Spleen (tissue), 11 donors: ENCODE results near the gene TXNDC11. TPM values are rescaled to one million over a fixed set of nuclear protein-coding genes. Genes with fewer than 3 reads are reported as not detected.

Experiments used
- DNase-seq: peaks from one replicate; pipeline ENCODE4 v3.0.0-alpha.2; 2020
- H3K27ac ChIP-seq, 8 donors: fragments of 200-600 bp; sonication (generic) in 7 of 8; 1 replicate in 4 of 8; 2 replicates in 4 of 8; pipeline versions ENCODE4 v1.5.0 to v1.8.0; 2016 to 2021; ENCODE audit warnings: inconsistent platforms in 4 of 8, mild to moderate bottlenecking in 4 of 8, moderate library complexity in 1 of 8
- H3K27me3 ChIP-seq, 7 donors: fragments of 200-600 bp; sonication (generic) in 6 of 7; replicated peaks in 1 of 7; 1 replicate in 4 of 7; 2 replicates in 3 of 7; pipeline versions ENCODE4 v1.5.0 to v1.8.0; 2016 to 2021; ENCODE audit warnings: inconsistent platforms in 3 of 7, mild to moderate bottlenecking in 1 of 7
- H3K36me3 ChIP-seq, 6 donors: fragments of 200-600 bp; sonication (generic) in 5 of 6; 1 replicate in 4 of 6; 2 replicates in 2 of 6; pipeline versions ENCODE4 v1.5.0 to v1.8.0; 2016 to 2021; ENCODE audit warnings: inconsistent platforms in 2 of 6
- H3K4me1 ChIP-seq, 6 donors: fragments of 200-600 bp; sonication (generic) in 5 of 6; 1 replicate in 3 of 6; 2 replicates in 3 of 6; pipeline versions ENCODE4 v1.5.0 to v1.8.0; 2016 to 2021; ENCODE audit warnings: inconsistent platforms in 3 of 6
- H3K4me3 ChIP-seq, 8 donors: fragments of 200-600 bp; sonication (generic) in 7 of 8; 1 replicate in 4 of 8; 2 replicates in 4 of 8; pipeline versions ENCODE4 v1.5.0 to v1.8.0; 2016 to 2021; ENCODE audit warnings: inconsistent platforms in 4 of 8, mild to moderate bottlenecking in 4 of 8, moderate library complexity in 2 of 8
- H3K9me3 ChIP-seq, 8 donors: fragments of 200-600 bp; sonication (generic) in 7 of 8; 1 replicate in 4 of 8; 2 replicates in 4 of 8; pipeline versions ENCODE4 v1.5.0 to v1.8.0; 2016 to 2021; ENCODE audit warnings: inconsistent platforms in 4 of 8
- POLR2A ChIP-seq, 3 donors: fragments of 450-650 bp; IDR thresholded peaks; one replicate each; pipeline ENCODE4 v1.5.1; 2017; ENCODE audit warnings: antibody characterized with exemption in 3 of 3, mild to moderate bottlenecking in 1 of 3
- POLR2AphosphoS5 ChIP-seq, 3 donors: sonication (generic); formaldehyde crosslinking; IDR thresholded peaks; one replicate each; pipeline ENCODE4 v1.5.1; 2017; ENCODE audit warnings: antibody characterized with exemption in 3 of 3
- WGBS, 5 donors: extraction: QIAGEN DNeasy Blood & Tissue Kit in 3 of 5; methylation state at CpG; one replicate each; pipeline versions ENCODE4 v1.1.5 to v1.1.7; 2013 to 2018; 5-methylcytosine and 5-hydroxymethylcytosine counted together
- intact Hi-C: fragments of 100-400 bp; cut with DNase I; formaldehyde crosslinking; loops from one replicate; pipeline ENCODE4 v1.15.0; 2023; ENCODE audit warnings: low total_unique reads
- polyA plus RNA-seq, 3 donors: library from polyadenylated mRNA; stranded (reverse); fragments of 200-250 nt; gene quantifications; one replicate each; pipeline ENCODE4 v1.2.1, GENCODE V29; 2013
- total RNA-seq, 7 donors: library from RNA; depleted of rRNA in 3 of 7; stranded (reverse); fragments of >200 nt in 3 of 7; fragmentation: NEBNext Ultra II Directional in 4 of 7; extraction: Animal tissue kit (Norgen Biotek cat#: 25700) in 4 of 7; gene quantifications; one replicate each; pipeline versions ENCODE4 v1.1.0 to v1.2.1, GENCODE V29; 2016 to 2021
- TF ChIP-seq, protein P1 (sequence below), 11 experiments: fragments of 200-600 bp in 7 of 11; fragments of 450-650 bp in 4 of 11; sonication (generic) in 4 of 11; IDR thresholded peaks in 8 of 11; conservative IDR thresholded peaks in 3 of 11; 1 replicate in 7 of 11; 2 replicates in 4 of 11; pipeline versions ENCODE4 v1.4.0 to v1.8.0; 2016 to 2021; ENCODE audit warnings: antibody characterized with exemption in 11 of 11, inconsistent platforms in 4 of 11, mild to moderate bottlenecking in 1 of 11
- donor health status: healthy with polysubstance abuse.
- donor health status: DM: no; HTN: no; CAD: no; lungs with moderate emphysema.
- donor health status: DM: no; HTN: no; CAD: no.
- donor health status: Bipolar disorder and iron deficiency.
- donor health status: healthy.
- donor health status: DM: no; HTN: no; CAD: no.
- donor health status: DM: yes; HTN: yes; CAD: no.

Gene TXNDC11
- total and polyA plus RNA-seq, 10 donors = 28.3 to 104 (median 49.3) TPM

DNA sequence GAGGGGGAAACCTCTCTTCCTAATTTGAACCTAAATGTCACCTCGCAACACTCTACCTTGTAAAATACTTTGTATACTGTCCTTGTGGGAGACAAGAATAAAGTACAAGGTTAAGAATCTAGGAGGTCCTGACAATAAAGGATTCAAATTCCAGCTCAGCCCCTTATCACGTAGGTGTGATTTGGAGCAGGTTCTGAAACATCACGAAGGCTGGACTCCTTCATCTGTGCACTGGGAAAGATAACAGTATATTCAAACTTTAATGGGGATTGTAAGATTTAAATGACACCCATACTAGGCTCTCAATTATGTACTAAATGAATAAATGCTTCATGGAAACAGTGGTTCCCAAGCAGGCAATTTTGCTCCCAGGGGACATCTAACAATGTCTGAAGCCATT, 2.1 kb downstream of the TXNDC11 start:
- DNase-seq = no peak
- 51 to 75% (median 64%) methylated on average over 3 of the region's 3 CpGs for WGBS, 5 donors
- Histone ChIP-seq H3K27me3 (no peaks in the 10 kb centered on the region), H3K4me1 (peaks cover 21 to 79% (median 60%) of the 10 kb centered on the region in 6 donors), H3K4me3 (peak overlapping the region in 6 of 8 donors; percentile 62 to 90 (median 84)), H3K36me3 (peaks cover 0 to 20% (median 11%) of the 10 kb centered on the region in 6 donors), H3K27ac (peak overlapping the region in 7 of 8 donors; percentile 34 to 99 (median 98)), H3K9me3 (no peaks in the 10 kb centered on the region)
- TF ChIP-seq POLR2AphosphoS5 (IDR thresholded peaks at IDR 0.05) = no peak
- TF ChIP-seq, protein P1, sequence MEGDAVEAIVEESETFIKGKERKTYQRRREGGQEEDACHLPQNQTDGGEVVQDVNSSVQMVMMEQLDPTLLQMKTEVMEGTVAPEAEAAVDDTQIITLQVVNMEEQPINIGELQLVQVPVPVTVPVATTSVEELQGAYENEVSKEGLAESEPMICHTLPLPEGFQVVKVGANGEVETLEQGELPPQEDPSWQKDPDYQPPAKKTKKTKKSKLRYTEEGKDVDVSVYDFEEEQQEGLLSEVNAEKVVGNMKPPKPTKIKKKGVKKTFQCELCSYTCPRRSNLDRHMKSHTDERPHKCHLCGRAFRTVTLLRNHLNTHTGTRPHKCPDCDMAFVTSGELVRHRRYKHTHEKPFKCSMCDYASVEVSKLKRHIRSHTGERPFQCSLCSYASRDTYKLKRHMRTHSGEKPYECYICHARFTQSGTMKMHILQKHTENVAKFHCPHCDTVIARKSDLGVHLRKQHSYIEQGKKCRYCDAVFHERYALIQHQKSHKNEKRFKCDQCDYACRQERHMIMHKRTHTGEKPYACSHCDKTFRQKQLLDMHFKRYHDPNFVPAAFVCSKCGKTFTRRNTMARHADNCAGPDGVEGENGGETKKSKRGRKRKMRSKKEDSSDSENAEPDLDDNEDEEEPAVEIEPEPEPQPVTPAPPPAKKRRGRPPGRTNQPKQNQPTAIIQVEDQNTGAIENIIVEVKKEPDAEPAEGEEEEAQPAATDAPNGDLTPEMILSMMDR (IDR thresholded peaks at IDR 0.05 in 8 of 11, conservative IDR thresholded peaks at IDR 0.05 in 3 of 11) = no peak
- TF ChIP-seq POLR2A (IDR thresholded peaks at IDR 0.05) = no peak
- intact Hi-C loops = loop anchor here (10.0 kb wide), 1 partner anchor 54 kb away; the partner anchor contains the start of gene ZC3H7A

DNA sequence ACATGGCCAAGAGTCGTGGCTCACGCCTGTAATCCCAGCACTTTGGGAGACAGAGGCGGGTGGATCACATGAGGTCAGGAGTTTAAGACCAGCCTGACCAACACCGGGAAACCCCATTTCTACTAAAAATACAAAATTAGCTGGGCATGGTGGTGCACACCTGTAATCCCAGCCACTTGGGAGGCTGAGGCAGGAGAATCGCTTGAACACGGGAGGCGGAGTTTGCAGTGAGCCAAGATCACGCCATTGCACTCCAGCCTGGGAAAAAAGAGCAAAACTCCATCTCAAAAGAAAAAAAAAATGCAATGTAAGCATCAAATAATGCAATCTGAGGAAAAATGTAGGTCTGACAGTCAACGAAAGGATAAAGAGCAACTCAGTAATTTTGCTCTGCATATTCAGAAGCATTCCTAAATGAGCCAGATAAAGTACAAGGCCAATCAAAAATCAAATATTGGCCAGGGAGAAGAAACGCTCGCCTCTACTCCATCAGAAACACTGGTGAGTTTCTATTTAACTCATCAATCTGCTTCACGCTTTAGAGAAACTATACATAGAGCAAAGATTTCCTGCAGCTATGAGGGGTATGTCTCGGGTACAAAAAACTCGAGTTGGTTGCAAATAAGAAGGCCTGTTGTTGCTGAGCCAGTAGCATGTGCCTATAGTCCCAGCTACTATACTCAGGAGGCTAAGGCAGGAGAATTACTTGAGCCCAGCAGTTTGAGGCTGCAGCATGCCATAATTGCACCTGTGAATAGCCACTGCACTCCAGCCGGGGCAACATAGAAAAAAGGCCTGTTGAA, 3.7 kb downstream of the TXNDC11 start:
- H3K36me3 ChIP-seq = peaks cover 0 to 36% (median 21%) of the 10 kb centered on the region in 6 donors
- intact Hi-C loops = no loop called here
- H3K27me3 ChIP-seq = no peaks in the 10 kb centered on the region
- H3K4me3 ChIP-seq = peak overlapping the region in 2 of 8 donors; percentile 81 to 89
- peaks cover 21 to 89% (median 59%) of the 10 kb centered on the region in 6 donors for H3K4me1 ChIP-seq
- no peak for DNase-seq
- no peaks in the 10 kb centered on the region for H3K9me3 ChIP-seq
- TF ChIP-seq, protein P1 (IDR thresholded peaks at IDR 0.05 in 8 of 11, conservative IDR thresholded peaks at IDR 0.05 in 3 of 11) = no peak
- TF ChIP-seq POLR2A (IDR thresholded peaks at IDR 0.05) = no peak
- TF ChIP-seq POLR2AphosphoS5 (IDR thresholded peaks at IDR 0.05) = no peak
- 72 to 83% (median 81%) methylated on average over 15 of the region's 15 CpGs for WGBS, 5 donors
- H3K27ac ChIP-seq = peak overlapping the region in 2 of 8 donors; percentile 99

DNA sequence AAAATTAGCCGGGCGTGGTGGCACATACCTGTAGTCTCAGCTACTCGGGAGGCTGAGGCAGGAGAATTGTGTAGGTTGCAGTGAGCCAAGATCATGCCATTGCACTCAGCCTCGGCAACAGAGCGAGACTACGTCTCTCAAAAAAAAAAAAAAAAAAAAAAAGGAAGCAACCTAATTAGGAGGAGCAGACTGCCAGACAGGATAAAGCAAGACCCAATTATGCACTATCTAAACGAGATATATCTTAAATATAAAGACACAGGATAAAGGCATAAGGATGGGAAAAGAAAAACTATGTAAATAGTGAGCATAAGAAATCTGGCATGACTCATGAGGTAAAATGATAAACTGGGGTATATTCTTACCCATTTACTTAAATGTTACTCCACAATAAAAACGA, 4.9 kb downstream of the TXNDC11 start:
- TF ChIP-seq, protein P1 (IDR thresholded peaks at IDR 0.05 in 8 of 11, conservative IDR thresholded peaks at IDR 0.05 in 3 of 11) = no peak
- TF ChIP-seq POLR2A (IDR thresholded peaks at IDR 0.05) = no peak
- no peak for TF ChIP-seq POLR2AphosphoS5 (IDR thresholded peaks at IDR 0.05)
- Histone ChIP-seq H3K4me1 (peaks cover 21 to 87% (median 50%) of the 10 kb centered on the region in 6 donors), H3K4me3 (peak overlapping the region in 1 of 8 donors; percentile 2), H3K36me3 (peaks cover 0 to 49% (median 32%) of the 10 kb centered on the region in 6 donors), H3K27ac (peak overlapping the region in 1 of 8 donors; percentile 99), H3K9me3 (no peaks in the 10 kb centered on the region), H3K27me3 (no peaks in the 10 kb centered on the region)
- no peak for DNase-seq
- intact Hi-C loops = no loop called here
- WGBS, 5 donors = 53 to 67% (median 59%) methylated on average over 8 of the region's 8 CpGs

DNA sequence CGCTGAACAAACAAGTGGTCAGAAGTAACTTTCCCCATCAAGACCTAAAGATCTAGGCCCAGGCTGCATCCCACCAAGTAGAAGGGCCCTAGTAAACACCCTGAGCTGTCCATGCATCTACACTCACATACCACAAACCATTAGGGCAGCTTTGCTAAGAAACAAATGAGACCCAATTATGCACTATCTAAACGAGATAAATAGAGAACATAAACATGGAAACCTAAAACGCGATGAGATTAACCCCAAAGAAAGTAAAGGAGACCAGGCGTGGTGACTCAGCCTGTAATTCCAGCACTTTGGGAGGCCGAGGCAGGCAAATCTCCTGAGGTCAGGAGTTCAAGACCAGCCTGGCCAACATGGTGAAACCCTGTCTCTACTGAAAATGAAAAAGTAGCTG, 5.8 kb downstream of the TXNDC11 start:
- TF ChIP-seq, protein P1 (IDR thresholded peaks at IDR 0.05 in 8 of 11, conservative IDR thresholded peaks at IDR 0.05 in 3 of 11) = no peak
- TF ChIP-seq POLR2A (IDR thresholded peaks at IDR 0.05) = no peak
- no peak for TF ChIP-seq POLR2AphosphoS5 (IDR thresholded peaks at IDR 0.05)
- no peak for DNase-seq
- WGBS, 5 donors = 87 to 93% (median 92%) methylated on average over 6 of the region's 6 CpGs
- Histone ChIP-seq H3K9me3 (no peaks in the 10 kb centered on the region), H3K36me3 (peaks cover 0 to 57% (median 39%) of the 10 kb centered on the region in 6 donors), H3K4me1 (peaks cover 21 to 94% (median 50%) of the 10 kb centered on the region in 6 donors), H3K27me3 (no peaks in the 10 kb centered on the region), H3K4me3 (no peak overlapping the region), H3K27ac (no peak overlapping the region)
- intact Hi-C loops = no loop called here
